Hepatocyte (in vitro differentiated cells): ENCODE measurements around the gene TRAPPC13.

Experiments used
- CTCF ChIP-seq: fragments of 200-600 bp; sonication (generic); IDR thresholded peaks from 2 replicates; pipeline ENCODE4 v1.5.1; 2016; ENCODE audit warnings: antibody characterized with exemption, mild to moderate bottlenecking; ENCODE audit not compliant: poor library complexity
- EZH2 ChIP-seq: fragments of 200-600 bp; sonication (generic); IDR thresholded peaks from 2 replicates; pipeline ENCODE4 v1.6.1; 2016; ENCODE audit warnings: antibody characterized with exemption, mild to moderate bottlenecking, borderline replicate concordance
- EZH2phosphoT487 ChIP-seq: fragments of 200-600 bp; sonication (generic); IDR thresholded peaks from one replicate; pipeline ENCODE4 v1.6.1; 2018; ENCODE audit warnings: antibody characterized with exemption, mild to moderate bottlenecking, low read depth, moderate library complexity; ENCODE audit not compliant: unreplicated experiment, severe bottlenecking

DNA sequence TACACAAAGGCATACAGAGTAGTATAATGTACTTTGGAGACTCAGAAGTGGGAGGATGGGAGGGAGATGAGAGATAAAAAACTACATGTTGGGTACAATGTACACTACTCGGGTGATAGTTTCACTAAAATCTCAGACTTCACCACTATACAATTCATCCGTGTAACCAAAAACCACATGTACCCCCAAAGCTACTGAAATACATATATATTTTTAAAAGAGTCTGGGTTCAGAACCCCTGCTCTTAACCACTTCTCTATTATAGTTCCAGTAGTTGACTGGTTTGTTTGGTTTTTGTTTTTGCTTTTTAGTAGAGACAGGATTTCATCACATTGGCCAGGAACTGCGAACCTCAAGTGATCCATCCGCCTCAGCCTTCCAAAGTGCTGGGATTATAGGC lies 74.5 kb downstream of the TRAPPC13 start:
- TF ChIP-seq EZH2 (no peak), CTCF (no peak), EZH2phosphoT487 (no peak)
